ENCODE data around the gene TXNDC11.
A peak's percentile ranks its signal among the peaks of the same experiment; 100 is the strongest.

The TXNDC11 gene

GRCh38 chr16:11705311-11706025 lies 37.2 kb downstream of the TXNDC11 start:
- H3K4me3 ChIP-seq (ENCODE audit: low read depth, low read length), result no peak overlapping the region
- no peak for TF ChIP-seq CTCF (IDR thresholded peaks at IDR 0.05; ENCODE audit: control insufficient read depth, extremely low read depth, insufficient read depth)
- peak; percentile 68 for DNase-seq (ENCODE audit: low read depth)

- H3K4me3 ChIP-seq (ENCODE audit: low read depth, low read length), result no peak overlapping the region
- TF ChIP-seq CTCF (IDR thresholded peaks at IDR 0.05; ENCODE audit: control insufficient read depth, extremely low read depth, insufficient read depth), result no peak
- DNase-seq (ENCODE audit: low read depth), result peak; percentile 27
Measured at GRCh38 chr16:11700264-11701029, 42.2 kb downstream of the TXNDC11 start.

- H3K4me3 ChIP-seq (ENCODE audit: low read depth, low read length), result no peak overlapping the region
- TF ChIP-seq CTCF (IDR thresholded peaks at IDR 0.05; ENCODE audit: control insufficient read depth, extremely low read depth, insufficient read depth), result no peak
- no peak for DNase-seq (ENCODE audit: low read depth)
Measured at GRCh38 chr16:11699234-11699894, 43.3 kb downstream of the TXNDC11 start.

- no peak for DNase-seq (ENCODE audit: low read depth)
- peak; percentile 23; the same call in 1 of the 2 replicates for TF ChIP-seq CTCF (IDR thresholded peaks at IDR 0.05; ENCODE audit: control insufficient read depth, extremely low read depth, insufficient read depth)
- no peak overlapping the region for H3K4me3 ChIP-seq (ENCODE audit: low read depth, low read length)
Measured at GRCh38 chr16:11698271-11698689, 44.4 kb downstream of the TXNDC11 start.

- no peak overlapping the region for H3K4me3 ChIP-seq (ENCODE audit: low read depth, low read length)
- DNase-seq (ENCODE audit: low read depth), result no peak
- no peak for TF ChIP-seq CTCF (IDR thresholded peaks at IDR 0.05; ENCODE audit: control insufficient read depth, extremely low read depth, insufficient read depth)
Measured at GRCh38 chr16:11697319-11697718, 45.3 kb downstream of the TXNDC11 start.

- TF ChIP-seq CTCF (IDR thresholded peaks at IDR 0.05; ENCODE audit: control insufficient read depth, extremely low read depth, insufficient read depth), result no peak
- DNase-seq (ENCODE audit: low read depth), result no peak
- no peak overlapping the region for H3K4me3 ChIP-seq (ENCODE audit: low read depth, low read length)
Measured at GRCh38 chr16:11696266-11697012, 46.2 kb downstream of the TXNDC11 start.
